Activated T-cell treated with anti-CD3 and anti-CD28 coated beads for 48 hours (primary cell): ENCODE measurements around the gene MICAL2.
"Not testable (repeated sequence)": the region's sequence is repeated elsewhere in the genome, so short reads cannot be mapped to it uniquely, and the experiment has no call there.

ENCODE experiments used
- DNase-seq: peaks from one replicate; pipeline ENCODE4 v3.0.0-alpha.2; 2020; ENCODE audit warnings: low read depth

Gene MICAL2

GRCh38 chr11:12135185-12135584 is 24.8 kb downstream of the MICAL2 start:
- DNase-seq, result no peak

DNA sequence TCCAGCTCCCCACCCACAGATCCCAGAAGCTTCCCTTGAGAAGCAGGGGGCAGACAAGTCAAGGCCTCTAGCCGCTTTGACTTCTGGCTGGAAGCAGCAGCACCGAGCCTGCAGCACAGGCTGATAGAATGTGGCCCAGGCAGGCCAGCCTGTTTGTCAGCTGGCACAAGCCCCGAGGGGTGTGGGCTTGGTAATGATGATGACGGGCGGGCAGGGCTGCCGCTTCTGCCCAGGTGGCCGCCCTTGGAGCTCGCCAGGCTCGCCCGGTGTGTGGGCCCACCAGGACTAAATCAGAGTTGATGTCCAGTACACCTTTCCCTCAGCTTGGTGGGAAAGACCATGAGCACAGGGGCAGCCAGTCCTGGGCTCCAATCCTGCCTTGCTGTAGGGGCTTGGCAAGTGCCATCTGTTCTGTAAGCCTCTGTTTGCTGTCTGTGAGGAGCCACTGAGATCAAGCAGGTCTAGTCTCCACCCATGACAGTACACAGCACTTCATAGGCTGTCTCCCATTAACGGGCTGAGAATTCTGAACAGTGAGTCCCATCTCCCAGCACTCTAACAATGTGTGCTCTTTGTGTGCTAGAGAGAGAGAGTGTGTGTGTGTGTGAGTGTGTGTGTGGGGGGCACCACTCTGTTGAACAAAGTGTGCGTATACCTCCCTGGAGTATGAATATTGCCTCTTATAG is 26.8 kb downstream of the MICAL2 start:
- no peak for DNase-seq

DNA sequence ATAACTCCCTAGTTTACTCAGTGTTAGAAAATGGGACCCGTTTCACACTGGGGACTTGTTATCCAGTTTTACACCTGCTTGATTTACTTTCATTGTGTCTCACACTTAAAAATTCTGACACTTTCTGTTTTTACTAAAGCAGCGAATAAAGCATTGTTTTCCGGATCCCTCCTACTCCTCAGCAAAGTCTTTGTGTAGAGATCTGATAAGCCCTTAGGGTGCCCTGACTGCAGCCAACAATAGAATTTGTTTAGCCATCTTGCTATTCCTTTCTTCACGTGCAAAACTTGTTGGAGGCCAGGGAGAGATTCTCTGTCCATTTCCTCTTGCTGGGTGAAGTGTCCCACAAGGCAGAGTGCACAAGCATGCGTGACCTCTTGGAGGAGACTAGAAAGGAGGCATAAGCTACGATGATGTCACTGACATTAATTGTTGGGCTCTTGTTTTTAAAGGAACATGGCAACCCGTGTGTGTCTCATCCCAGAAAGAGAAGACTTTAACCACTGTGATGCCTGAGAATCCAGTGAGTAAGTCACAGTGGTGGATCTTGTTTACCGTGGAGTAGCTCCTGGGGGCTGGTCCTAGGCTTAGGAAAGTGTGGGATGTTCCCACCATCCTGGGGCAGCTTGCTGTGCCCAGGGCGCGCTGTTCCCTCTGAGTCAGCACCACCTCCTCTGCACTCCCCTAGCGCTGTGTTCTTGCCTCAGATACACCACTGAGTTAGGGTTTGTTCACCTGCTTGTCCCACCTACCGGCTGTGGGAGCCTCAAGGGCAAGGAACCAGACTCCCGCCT is 27.7 kb downstream of the MICAL2 start:
- DNase-seq, result no peak

DNA sequence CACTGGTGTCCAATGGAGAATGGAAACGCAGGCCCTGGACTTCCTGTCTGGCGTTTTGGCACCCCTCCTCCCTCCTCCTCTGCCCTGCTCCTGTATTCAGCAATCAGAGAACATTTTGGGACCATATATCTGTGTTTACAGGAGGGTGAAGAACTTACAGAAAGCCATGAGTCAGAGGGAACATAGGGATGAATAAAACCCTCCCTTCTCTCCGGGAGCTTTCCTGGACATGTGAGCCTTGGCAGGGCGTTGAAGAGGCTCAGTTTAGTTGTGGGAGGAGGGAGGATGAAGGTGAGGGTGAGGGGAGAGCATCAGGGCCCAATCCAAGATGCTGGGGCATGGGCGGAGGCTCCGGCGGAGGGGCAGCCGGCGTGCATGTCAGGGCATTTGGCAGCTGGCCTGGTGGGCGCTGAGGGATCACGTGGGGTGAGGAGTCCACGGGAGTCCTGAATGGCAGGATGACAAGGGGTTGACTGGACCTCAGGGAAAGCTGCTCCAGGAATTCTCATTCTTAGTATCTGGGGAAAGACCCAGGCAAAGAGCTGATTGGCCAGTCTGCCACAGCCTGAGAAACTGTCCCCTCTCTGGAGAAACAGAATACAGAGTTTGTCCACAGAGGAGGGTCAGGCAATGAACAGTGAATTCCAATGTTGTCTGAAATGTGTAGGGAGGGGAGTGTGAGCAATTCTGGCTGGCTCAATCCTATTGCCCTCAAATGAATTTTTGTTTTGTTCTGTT is 28.9 kb downstream of the MICAL2 start:
- no peak for DNase-seq

- DNase-seq, result no peak
These were observed 29.9 kb downstream of the MICAL2 start for GRCh38 chr11:12140186-12140793.

DNA sequence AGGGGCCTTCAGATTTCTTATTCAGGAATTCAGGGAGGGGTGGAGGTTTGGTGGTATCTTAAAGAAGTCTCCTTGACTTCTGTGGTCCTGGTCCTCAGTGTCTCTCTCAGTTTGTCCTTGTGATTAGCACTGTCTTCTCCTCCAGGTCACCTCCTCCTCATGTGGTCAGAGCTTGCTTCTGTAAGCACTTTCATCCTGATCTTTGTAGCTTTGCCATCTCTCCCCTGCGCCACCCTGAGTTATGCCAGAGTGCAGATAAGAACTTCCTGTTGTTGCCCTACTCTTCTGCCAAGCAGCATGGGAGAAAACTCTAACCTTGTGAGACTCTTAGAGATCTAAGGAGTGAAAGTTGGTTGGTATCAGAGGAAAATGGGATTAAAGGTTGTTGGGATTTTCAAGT is 30.9 kb downstream of the MICAL2 start:
- no peak for DNase-seq

DNA sequence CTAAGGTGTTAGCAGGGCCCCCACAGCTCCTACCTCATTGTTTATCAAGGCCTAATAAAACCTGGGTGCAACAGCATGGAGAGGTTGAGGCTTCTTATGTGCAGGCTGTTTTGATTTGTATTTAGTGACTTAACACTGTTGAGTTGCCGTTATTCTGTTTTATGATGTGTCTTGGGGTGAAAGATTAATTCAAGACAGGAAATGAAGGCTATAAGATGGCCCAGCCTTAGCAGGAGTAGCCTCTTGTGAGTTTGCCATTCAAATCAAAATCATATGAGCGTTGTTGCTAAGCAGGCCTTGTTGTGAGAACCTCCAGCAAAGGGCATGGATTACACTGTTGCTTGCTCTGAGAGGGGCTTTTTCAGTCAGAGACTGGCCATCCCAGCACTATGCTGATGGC is 31.8 kb downstream of the MICAL2 start:
- no peak for DNase-seq

GRCh38 chr11:12142909-12143308 is 32.5 kb downstream of the MICAL2 start:
- DNase-seq, result no peak

DNA sequence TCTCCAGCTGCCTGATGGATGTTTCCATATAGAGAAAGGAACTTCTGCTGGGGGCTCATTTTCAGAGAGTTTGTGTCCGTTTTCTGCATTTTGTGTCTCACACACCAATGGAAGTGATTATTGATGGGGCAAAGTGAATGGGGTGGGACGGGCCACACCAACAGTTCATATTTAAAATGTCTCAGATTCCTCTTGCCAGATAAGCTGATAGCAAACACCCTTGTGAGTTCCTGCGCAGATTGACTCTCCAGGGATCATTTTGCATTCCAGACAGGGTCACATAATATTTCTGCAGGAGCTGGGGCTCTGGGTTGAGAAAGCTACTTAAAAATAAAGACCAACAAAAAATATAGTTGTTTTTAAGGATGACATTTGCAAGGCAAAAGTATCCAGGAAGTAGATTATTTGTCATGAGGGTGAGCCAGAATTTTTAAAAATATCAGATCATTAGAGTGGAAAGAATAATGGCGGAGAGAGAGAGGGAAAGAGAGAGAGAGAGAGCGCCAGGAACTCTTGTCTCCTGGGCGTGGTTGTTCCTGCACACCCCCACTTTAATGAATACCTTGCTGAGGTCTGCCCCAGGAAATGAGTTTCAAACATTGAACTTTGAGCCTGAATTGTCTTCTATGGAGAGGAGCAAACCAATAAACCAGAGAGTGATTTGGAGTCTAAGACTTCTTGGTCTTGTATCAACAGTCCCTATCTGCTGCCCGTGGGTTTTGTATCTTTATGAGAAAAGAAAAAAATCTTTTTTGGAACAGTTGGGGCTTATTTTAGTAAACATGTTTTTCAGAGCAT is 33.3 kb downstream of the MICAL2 start:
- DNase-seq, result no peak

GRCh38 chr11:12144330-12145174 is 34.2 kb downstream of the MICAL2 start:
- no peak for DNase-seq

GRCh38 chr11:12146678-12147077 is 36.3 kb downstream of the MICAL2 start:
- not testable (repeated sequence) for DNase-seq

- DNase-seq, result no peak
These were observed 37.4 kb downstream of the MICAL2 start for GRCh38 chr11:12147827-12148226.

DNA sequence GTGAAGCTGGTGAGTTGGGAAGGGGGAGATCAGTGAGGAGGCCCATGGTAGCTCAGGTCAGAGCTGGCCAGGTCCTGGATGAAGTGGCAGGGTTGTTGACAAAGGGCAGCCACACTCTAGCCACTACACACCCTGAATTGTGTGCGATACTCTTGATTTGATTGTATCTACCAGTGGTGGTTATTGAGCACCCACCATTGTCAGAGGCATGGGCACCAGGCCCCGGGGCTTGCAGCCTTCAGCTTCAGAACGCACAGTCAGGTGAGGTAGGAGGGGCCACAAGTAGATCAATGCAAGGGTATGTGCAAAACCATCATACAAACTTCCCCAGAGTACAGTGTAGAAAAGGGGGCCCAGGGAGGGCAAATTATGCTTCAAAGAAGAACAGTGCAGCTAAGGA is 38.1 kb downstream of the MICAL2 start:
- no peak for DNase-seq

DNA sequence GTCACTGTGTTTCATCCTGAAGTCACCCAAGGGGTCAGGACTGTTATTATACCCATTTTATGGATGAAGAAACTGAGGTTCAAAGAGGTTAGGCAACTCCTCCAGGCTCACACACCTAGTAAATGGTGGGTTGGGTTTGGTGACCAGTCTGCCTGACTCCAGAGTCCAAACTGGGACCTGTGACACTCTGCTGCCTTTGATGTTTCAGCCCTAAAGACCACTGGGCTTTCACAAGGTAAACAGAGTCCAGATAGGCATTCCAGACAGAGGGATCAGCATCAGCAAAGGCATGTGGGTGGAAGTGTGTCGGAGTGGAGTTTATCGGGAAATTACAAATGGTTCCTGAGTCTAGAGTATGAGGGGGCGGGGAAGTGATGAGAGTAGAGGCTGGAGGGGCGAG is 38.5 kb downstream of the MICAL2 start:
- DNase-seq, result no peak

DNA sequence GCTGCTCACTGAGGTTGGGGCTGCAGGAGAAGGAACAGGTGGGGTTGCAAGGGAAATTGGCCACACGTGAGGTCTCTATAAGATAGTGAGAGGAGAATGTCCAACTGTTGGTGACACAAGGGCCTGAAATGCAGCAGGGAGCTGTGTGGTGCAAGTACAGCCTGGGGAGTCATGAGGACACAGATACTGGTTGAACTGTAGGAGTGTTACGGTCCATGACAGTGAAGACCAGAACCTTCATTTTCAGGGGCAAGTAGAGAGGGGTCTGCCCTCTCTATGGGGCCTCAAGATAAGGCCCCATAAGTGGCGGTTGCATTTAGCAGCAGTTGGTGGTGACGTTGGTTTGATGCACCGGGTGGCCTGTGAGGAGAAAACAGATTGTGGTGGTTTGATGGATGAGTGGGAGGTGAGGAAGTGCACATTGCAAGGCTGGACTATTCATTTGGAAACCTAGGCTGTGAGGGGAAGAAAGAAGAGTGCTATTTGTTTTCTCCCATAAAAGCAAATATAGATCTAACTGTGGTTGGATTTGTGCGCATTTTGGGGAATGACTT is 39.4 kb downstream of the MICAL2 start:
- DNase-seq, result peak; percentile 57

DNA sequence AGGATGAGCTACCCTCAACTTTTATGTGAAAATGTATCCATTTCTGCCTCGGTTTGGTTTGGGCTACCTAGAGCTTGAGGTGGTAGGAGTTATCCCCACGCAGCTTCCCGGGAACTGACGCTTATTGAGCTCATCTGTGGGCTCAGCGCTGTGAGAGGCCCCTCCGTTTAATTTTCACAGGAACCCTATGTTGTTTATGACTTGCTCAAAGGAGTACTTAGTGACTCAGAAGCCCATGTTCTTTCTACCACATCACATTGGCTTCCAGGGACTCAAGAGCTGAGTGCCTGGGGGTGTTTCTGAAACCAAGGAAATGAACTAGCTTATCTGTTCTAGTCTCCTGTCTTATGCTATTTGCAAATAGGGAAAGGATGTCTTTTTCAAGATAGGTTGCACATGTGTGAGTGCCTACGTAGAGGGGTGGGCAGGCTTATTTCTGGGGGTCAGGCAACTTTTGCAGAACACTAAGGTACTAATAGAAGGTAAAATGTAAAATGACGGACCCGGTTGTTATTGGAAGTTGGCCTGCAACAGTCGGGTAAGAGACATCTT is 40.5 kb downstream of the MICAL2 start:
- peak; percentile 72 for DNase-seq

- no peak for DNase-seq
These were observed 41.9 kb downstream of the MICAL2 start for GRCh38 chr11:12152321-12152720.

DNA sequence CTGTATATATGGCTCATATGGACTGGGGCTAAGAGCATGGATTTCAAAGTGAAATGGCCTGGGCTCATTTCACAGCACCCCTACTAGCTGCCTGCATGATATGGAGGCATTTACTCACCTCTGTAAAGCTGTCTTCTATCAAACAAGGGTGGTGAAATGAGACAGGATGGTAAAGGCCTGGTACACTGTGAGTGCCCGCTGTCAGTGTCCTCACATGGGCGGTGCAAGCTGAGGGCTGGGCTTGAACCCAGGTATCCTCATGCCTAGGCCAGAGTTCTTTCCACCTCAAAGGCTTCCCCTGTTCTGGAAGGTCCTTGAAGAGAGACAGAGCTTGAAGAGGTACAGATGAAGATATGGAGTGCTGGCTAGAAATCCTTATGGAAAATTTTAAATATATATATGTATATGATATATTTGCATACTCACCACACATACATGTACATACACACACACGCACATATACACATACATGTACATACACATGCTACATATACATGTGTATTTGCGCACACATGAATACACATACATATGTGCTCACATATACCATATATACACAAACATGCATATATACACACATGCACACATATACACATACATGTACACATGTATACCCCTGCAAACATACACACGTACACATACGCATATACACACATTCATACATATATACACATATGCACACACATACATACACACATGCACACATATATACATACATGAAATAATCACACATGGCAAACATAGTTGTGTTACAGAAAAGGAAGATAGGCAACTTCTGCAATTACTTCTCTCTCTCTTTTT is 44.7 kb downstream of the MICAL2 start:
- DNase-seq, result no peak

- no peak for DNase-seq
These were observed 45.3 kb downstream of the MICAL2 start for GRCh38 chr11:12155696-12156095.
